ENCODE measurements around the gene RABGAP1L.

RABGAP1L gene

GRCh38 chr1:174219606-174220370 lies 60.5 kb downstream of the RABGAP1L start:
- 0 out of 2 replicates have a peak, but pooled peaks cover 5% of the 10 kb centered on the region for H3F3A ChIP-seq (ENCODE audit: insufficient read depth)
- peak overlapping the region; percentile 44 for H3K4me2 ChIP-seq (ENCODE audit: low read depth, low read length, poor library complexity, severe bottlenecking)
- no peaks in the 10 kb centered on the region for H3K9me3 ChIP-seq (ENCODE audit: insufficient read depth, low read length)
- H2AFZ ChIP-seq (ENCODE audit: low read depth, low read length, severe bottlenecking): no peak overlapping the region
- 0 out of 2 replicates have a peak, but pooled peaks cover 4% of the 10 kb centered on the region for H4K20me1 ChIP-seq (ENCODE audit: low read depth, low read length)
- peaks cover 4% of the 10 kb centered on the region; the same call in 1 of the 2 replicates for H3K79me2 ChIP-seq (ENCODE audit: insufficient read depth, low read length)
- no peak overlapping the region for H3K4me3 ChIP-seq (ENCODE audit: insufficient read depth, low read length, poor library complexity, severe bottlenecking)
- no peaks in the 10 kb centered on the region for H3K27me3 ChIP-seq (ENCODE audit: low read length)
- H3K36me3 ChIP-seq (ENCODE audit: low read length): 0 out of 2 replicates have a peak, but pooled peaks cover 3% of the 10 kb centered on the region
- H3K9ac ChIP-seq (ENCODE audit: low read length): no peak overlapping the region
- peak overlapping the region; percentile 45; the same call in 1 of the 2 replicates for H3K27ac ChIP-seq (ENCODE audit: low read depth, low read length)
- TF ChIP-seq CTCF (IDR thresholded peaks at IDR 0.05; ENCODE audit: insufficient read depth, low read length, poor library complexity, severe bottlenecking): no peak
- no peak for TF ChIP-seq EZH2phosphoT487 (conservative IDR thresholded peaks at IDR 0.05; ENCODE audit: low read length)
- H3K9me2 ChIP-seq (replicated peaks; ENCODE audit: insufficient read depth, low read length): no peaks in the 10 kb centered on the region

GRCh38 chr1:174221681-174222080 lies 62.4 kb downstream of the RABGAP1L start:
- no peaks in the 10 kb centered on the region for H3K27me3 ChIP-seq (ENCODE audit: low read length)
- no peak overlapping the region for H2AFZ ChIP-seq (ENCODE audit: low read depth, low read length, severe bottlenecking)
- no peaks in the 10 kb centered on the region for H3K9me2 ChIP-seq (replicated peaks; ENCODE audit: insufficient read depth, low read length)
- H3K27ac ChIP-seq (ENCODE audit: low read depth, low read length): no peak overlapping the region
- 0 out of 2 replicates have a peak, but pooled peaks cover 5% of the 10 kb centered on the region for H3F3A ChIP-seq (ENCODE audit: insufficient read depth)
- peaks cover 4% of the 10 kb centered on the region; the same call in 1 of the 2 replicates for H3K79me2 ChIP-seq (ENCODE audit: insufficient read depth, low read length)
- H3K36me3 ChIP-seq (ENCODE audit: low read length): 0 out of 2 replicates have a peak, but pooled peaks cover 3% of the 10 kb centered on the region
- no peak for TF ChIP-seq CTCF (IDR thresholded peaks at IDR 0.05; ENCODE audit: insufficient read depth, low read length, poor library complexity, severe bottlenecking)
- TF ChIP-seq EZH2phosphoT487 (conservative IDR thresholded peaks at IDR 0.05; ENCODE audit: low read length): no peak
- H3K4me3 ChIP-seq (ENCODE audit: insufficient read depth, low read length, poor library complexity, severe bottlenecking): no peak overlapping the region
- no peak overlapping the region for H3K9ac ChIP-seq (ENCODE audit: low read length)
- H4K20me1 ChIP-seq (ENCODE audit: low read depth, low read length): 0 out of 2 replicates have a peak, but pooled peaks cover 4% of the 10 kb centered on the region
- H3K4me2 ChIP-seq (ENCODE audit: low read depth, low read length, poor library complexity, severe bottlenecking): no peak overlapping the region
- H3K9me3 ChIP-seq (ENCODE audit: insufficient read depth, low read length): no peaks in the 10 kb centered on the region

GRCh38 chr1:174222166-174222949 lies 63.0 kb downstream of the RABGAP1L start:
- Histone ChIP-seq H3K9me2 (replicated peaks; ENCODE audit: insufficient read depth, low read length) (no peaks in the 10 kb centered on the region), H3K4me3 (ENCODE audit: insufficient read depth, low read length, poor library complexity, severe bottlenecking) (no peak overlapping the region), H3K36me3 (ENCODE audit: low read length) (0 out of 2 replicates have a peak, but pooled peaks cover 3% of the 10 kb centered on the region), H3K79me2 (ENCODE audit: insufficient read depth, low read length) (peaks cover 4% of the 10 kb centered on the region; the same call in 1 of the 2 replicates), H2AFZ (ENCODE audit: low read depth, low read length, severe bottlenecking) (no peak overlapping the region), H3K4me2 (ENCODE audit: low read depth, low read length, poor library complexity, severe bottlenecking) (no peak overlapping the region), H3K9me3 (ENCODE audit: insufficient read depth, low read length) (no peaks in the 10 kb centered on the region), H4K20me1 (ENCODE audit: low read depth, low read length) (no peaks in the 10 kb centered on the region), H3K9ac (ENCODE audit: low read length) (no peak overlapping the region), H3K27ac (ENCODE audit: low read depth, low read length) (no peak overlapping the region), H3F3A (ENCODE audit: insufficient read depth) (0 out of 2 replicates have a peak, but pooled peaks cover 5% of the 10 kb centered on the region), H3K27me3 (ENCODE audit: low read length) (no peaks in the 10 kb centered on the region)
- no peak for TF ChIP-seq CTCF (IDR thresholded peaks at IDR 0.05; ENCODE audit: insufficient read depth, low read length, poor library complexity, severe bottlenecking)
- no peak for TF ChIP-seq EZH2phosphoT487 (conservative IDR thresholded peaks at IDR 0.05; ENCODE audit: low read length)
